Hepatocyte (in vitro differentiated cells): ENCODE measurements around the gene ZBTB8B.

Experiments
- EZH2phosphoT487 ChIP-seq: fragments of 200-600 bp; sonication (generic); IDR thresholded peaks from one replicate; pipeline ENCODE4 v1.6.1; 2018; ENCODE audit warnings: antibody characterized with exemption, mild to moderate bottlenecking, low read depth, moderate library complexity; ENCODE audit not compliant: unreplicated experiment, severe bottlenecking
- TF ChIP-seq, protein P1 (sequence below): fragments of 200-600 bp; sonication (generic); IDR thresholded peaks from 2 replicates; pipeline ENCODE4 v1.5.1; 2016; ENCODE audit warnings: antibody characterized with exemption, mild to moderate bottlenecking; ENCODE audit not compliant: poor library complexity

DNA sequence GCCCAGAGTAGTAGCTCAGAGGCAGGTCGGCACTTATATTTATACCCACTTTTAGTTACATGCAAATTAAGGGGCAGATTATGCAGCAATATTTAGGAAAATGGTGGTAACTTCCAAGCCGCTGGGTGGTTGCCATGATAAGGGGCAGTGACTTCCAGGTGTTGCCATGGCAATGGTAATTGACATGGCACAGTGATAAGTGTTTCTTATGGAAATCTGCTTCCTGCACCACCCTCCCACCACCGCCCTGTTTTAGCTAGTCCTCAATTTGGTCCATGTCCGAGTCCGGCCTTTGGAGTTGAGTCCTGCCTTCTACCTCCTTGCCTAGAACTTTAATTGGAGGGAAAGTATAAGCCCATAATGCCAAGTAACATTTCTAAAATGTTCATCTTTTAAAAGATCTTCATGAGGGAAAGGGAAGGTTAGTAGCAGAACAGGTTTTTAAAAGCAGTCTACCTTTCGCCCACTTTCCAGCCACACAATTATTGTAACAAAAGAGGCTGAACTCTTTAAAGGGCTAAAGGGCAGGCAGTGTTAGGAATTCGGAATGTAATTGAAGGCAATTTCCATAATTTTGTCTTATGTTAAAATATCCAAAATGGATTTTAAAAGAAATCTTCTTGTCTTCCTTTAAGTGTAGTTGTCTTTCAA lies 21.7 kb downstream of the ZBTB8B start:
- TF ChIP-seq, protein P1, sequence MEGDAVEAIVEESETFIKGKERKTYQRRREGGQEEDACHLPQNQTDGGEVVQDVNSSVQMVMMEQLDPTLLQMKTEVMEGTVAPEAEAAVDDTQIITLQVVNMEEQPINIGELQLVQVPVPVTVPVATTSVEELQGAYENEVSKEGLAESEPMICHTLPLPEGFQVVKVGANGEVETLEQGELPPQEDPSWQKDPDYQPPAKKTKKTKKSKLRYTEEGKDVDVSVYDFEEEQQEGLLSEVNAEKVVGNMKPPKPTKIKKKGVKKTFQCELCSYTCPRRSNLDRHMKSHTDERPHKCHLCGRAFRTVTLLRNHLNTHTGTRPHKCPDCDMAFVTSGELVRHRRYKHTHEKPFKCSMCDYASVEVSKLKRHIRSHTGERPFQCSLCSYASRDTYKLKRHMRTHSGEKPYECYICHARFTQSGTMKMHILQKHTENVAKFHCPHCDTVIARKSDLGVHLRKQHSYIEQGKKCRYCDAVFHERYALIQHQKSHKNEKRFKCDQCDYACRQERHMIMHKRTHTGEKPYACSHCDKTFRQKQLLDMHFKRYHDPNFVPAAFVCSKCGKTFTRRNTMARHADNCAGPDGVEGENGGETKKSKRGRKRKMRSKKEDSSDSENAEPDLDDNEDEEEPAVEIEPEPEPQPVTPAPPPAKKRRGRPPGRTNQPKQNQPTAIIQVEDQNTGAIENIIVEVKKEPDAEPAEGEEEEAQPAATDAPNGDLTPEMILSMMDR, result no peak
- no peak for TF ChIP-seq EZH2phosphoT487
